Mucosa of descending colon (tissue), 3 donors: Measurements from ENCODE around the gene FAM193A. TPM values are rescaled to one million over a fixed set of nuclear protein-coding genes. Genes with fewer than 3 reads are reported as not detected.

Experiments
- ATAC-seq: fragments of 200-7000 bp; cut with Tn5 transposase; one replicate; pipeline ENCODE4 v1.9.1; 2020; ENCODE audit warnings: mild to moderate bottlenecking, moderate library complexity
- DNase-seq, 3 donors: peaks; one replicate each; pipeline ENCODE4 v3.0.0-alpha.2; 2020
- H3K36me3 ChIP-seq: fragments of 200-600 bp; one replicate; pipeline ENCODE4 v1.8.0; 2021; ENCODE audit warnings: low read depth, mild to moderate bottlenecking
- H3K4me1 ChIP-seq: fragments of 200-600 bp; one replicate; pipeline ENCODE4 v1.8.0; 2021; ENCODE audit warnings: low read depth, mild to moderate bottlenecking
- H3K4me3 ChIP-seq: fragments of 200-600 bp; one replicate; pipeline ENCODE4 v1.8.0; 2021; ENCODE audit warnings: mild to moderate bottlenecking
- H3K9me3 ChIP-seq: fragments of 200-600 bp; one replicate; pipeline ENCODE4 v1.8.0; 2021; ENCODE audit warnings: mild to moderate bottlenecking
- CTCF ChIP-seq: fragments of 200-600 bp; IDR thresholded peaks from one replicate; pipeline ENCODE4 v1.8.0; 2022; ENCODE audit warnings: antibody characterized with exemption, mild to moderate bottlenecking
- intact Hi-C, 2 donors: fragments of 100-400 bp; cut with DNase I in 1 of 2; cut with micrococcal nuclease in 1 of 2; formaldehyde crosslinking; loops; one replicate each; pipeline versions ENCODE4 v1.11.0 to v1.11.1; 2022; cut with DNase I, micrococcal nuclease
- total RNA-seq, 3 donors: library from RNA; stranded (reverse); fragmentation: NEBNext Ultra II Directional in 2 of 3; extraction: Animal tissue kit (Norgen Biotek cat#: 25700) in 2 of 3; gene quantifications; one replicate each; pipeline versions ENCODE4 v1.2.1 to v1.2.4, GENCODE V29; 2021 to 2023
- donor health status: DM: no; HTN: no; CAD: no; lungs with moderate emphysema.
- donor health status: DM: no; HTN: no; CAD: no.
- donor health status: DM: no; HTN: yes; CAD: no.

FAM193A gene
- total RNA-seq, 3 donors from 2014 or later = 26.7 to 35.2 (median 28.6) TPM

- intact Hi-C loops = no loop called here
- no peak for TF ChIP-seq CTCF
- Histone ChIP-seq H3K4me3 (no peak overlapping the region), H3K4me1 (no peaks in the 10 kb centered on the region), H3K9me3 (no peaks in the 10 kb centered on the region), H3K36me3 (no peaks in the 10 kb centered on the region)
- ATAC-seq (no peak), DNase-seq (no peak)
These were observed 113.8 kb downstream of the FAM193A start for GRCh38 chr4:2650276-2650675.

DNA sequence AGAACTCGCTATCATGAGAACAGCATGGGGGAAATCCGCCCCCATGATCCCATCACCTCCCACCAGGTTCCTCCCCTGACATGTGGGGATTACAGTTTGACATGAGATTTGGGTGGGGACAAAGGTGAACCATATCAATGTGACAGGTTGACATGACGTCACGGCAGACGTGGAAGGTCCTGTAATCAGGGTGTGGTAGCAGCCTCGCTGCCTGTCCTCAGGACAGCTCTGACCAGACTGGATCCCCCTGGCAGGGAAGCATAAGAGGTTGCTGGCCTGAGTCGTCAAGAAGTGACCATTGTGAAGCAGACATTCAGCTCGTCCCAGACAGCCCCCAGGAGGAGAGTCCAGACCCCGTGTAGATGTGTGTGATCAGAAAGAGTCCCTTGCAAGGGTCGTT, 115.1 kb downstream of the FAM193A start:
- H3K4me3 ChIP-seq = no peak overlapping the region
- intact Hi-C loops = no loop called here
- H3K4me1 ChIP-seq = no peaks in the 10 kb centered on the region
- no peak for TF ChIP-seq CTCF
- no peaks in the 10 kb centered on the region for H3K36me3 ChIP-seq
- H3K9me3 ChIP-seq = no peaks in the 10 kb centered on the region
- ATAC-seq (no peak), DNase-seq (no peak)

- DNase-seq (no peak), ATAC-seq (no peak)
- no peak overlapping the region for H3K4me3 ChIP-seq
- H3K36me3 ChIP-seq = no peaks in the 10 kb centered on the region
- no peak for TF ChIP-seq CTCF
- no peaks in the 10 kb centered on the region for H3K9me3 ChIP-seq
- H3K4me1 ChIP-seq = no peaks in the 10 kb centered on the region
- intact Hi-C loops = no loop called here
These were observed 115.6 kb downstream of the FAM193A start for GRCh38 chr4:2651998-2652397.

DNA sequence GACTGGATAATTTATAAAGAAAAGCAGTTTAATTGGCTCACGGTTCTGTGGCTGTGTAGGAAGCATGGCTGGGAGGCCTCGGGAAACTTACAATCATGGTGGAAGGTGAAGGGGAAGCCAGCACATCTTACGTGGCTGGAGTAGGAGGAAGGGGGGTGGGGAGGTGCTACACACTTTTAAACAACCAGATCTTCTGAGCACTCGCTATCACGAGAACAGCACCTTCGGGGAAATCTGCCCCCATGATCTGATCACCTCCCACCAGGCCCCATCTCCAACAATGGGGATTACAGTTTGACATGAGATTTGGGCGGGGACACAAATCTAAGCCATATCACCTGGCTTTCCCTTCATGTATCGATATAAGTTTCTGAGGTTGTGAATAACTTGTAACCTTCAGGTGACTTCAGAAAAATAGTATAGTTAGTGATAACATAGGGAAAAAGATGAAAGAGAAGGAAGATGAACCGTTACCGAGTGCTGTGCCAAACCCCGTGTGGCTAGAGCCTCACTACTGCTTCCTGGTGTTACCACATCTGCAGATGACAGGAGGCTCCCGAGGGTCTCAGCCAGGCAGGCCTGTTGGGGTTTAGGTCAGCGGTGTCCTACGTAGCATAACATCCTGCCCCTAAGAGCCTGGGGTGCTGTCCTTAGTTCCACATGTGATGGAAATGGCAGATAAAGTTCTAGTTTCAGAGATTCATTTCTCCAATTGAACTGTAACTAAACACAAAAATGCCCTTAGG, 116.1 kb downstream of the FAM193A start:
- Histone ChIP-seq H3K36me3 (no peaks in the 10 kb centered on the region), H3K4me1 (no peaks in the 10 kb centered on the region), H3K4me3 (no peak overlapping the region), H3K9me3 (no peaks in the 10 kb centered on the region)
- DNase-seq = no peak
- intact Hi-C loops = no loop called here
- ATAC-seq = no peak
- TF ChIP-seq CTCF = no peak

DNA sequence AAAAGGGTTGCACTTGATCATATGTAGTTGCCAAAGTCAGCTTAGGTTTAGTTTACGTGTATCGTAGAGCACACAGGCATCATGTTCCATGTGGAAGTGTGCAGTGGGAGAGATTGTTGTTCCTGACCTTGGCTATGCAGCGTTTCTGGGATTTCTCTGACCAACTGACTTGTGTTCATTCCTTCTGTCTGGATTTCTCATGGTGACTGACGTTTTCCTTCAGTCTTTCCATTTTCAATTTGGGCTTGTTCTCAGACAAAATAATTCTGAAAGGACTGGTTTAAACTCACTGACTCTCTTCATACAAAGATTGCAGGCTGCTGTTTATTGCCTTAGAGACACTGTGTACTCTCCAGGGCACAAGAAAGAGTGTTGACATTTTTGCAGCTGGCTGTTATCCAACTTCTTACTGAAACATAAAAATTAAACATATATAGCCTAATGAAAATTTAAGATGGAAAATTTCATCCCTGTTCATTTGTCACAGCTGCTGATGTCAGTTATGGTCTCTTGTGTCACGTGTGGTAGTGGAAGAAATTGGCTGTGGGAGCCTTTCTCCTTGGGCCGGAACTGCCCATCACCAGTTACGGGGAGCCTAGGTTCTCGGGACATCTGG, 124.3 kb downstream of the FAM193A start:
- ATAC-seq = no peak
- no peaks in the 10 kb centered on the region for H3K9me3 ChIP-seq
- no peak for TF ChIP-seq CTCF
- no peak overlapping the region for H3K4me3 ChIP-seq
- H3K36me3 ChIP-seq = peaks cover 4% of the 10 kb centered on the region
- intact Hi-C loops = no loop called here
- H3K4me1 ChIP-seq = no peaks in the 10 kb centered on the region
- no peak for DNase-seq
